ENCODE measurements around the gene BCAS4.

Gene BCAS4

GRCh38 chr20:50904067-50904570 is 109.3 kb downstream of the BCAS4 start:
- peak overlapping the region; percentile 33 for H3K27ac Mint-ChIP-seq
- H3K9me3 Mint-ChIP-seq, result no peaks in the 10 kb centered on the region
- H3K4me3 Mint-ChIP-seq, result no peak overlapping the region
- TF ChIP-seq CTCF (IDR thresholded peaks at IDR 0.05), result no peak
- peaks cover 4% of the 10 kb centered on the region for H3K27me3 Mint-ChIP-seq (ENCODE audit: low read depth, poor library complexity)
- H3K36me3 Mint-ChIP-seq (ENCODE audit: low read depth), result peaks cover 49% of the 10 kb centered on the region
- DNase-seq, result no peak
- no peaks in the 10 kb centered on the region for H3K4me1 Mint-ChIP-seq

GRCh38 chr20:50909413-50909812 is 114.6 kb downstream of the BCAS4 start:
- Mint-ChIP-seq H3K27me3 (ENCODE audit: low read depth, poor library complexity) (no peaks in the 10 kb centered on the region), H3K9me3 (no peaks in the 10 kb centered on the region), H3K4me3 (no peak overlapping the region), H3K27ac (peak overlapping the region; percentile 28), H3K36me3 (ENCODE audit: low read depth) (peaks cover 57% of the 10 kb centered on the region), H3K4me1 (peaks cover 11% of the 10 kb centered on the region)
- no peak for DNase-seq
- no peak for TF ChIP-seq CTCF (IDR thresholded peaks at IDR 0.05)

- DNase-seq, result no peak
Measured at GRCh38 chr20:50911030-50911429, 116.2 kb downstream of the BCAS4 start.

DNA sequence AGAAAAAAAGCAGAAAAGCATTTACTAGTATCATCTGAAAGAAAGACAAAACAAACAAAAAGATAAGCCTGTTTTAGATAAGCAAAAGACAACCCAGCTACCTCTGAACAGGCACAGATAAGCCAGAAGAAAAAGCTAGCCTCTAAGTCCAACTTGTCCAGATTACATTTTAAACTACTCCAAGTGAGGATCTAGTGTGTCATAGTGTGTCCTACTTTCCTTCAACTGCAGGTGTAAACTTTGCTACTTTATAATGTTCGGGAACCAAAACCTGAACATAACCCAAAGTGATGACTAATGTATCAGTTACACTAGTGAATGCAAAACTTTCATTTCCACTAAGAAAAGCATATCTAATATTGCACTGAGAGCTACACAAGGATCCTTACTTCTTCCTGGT is 116.9 kb downstream of the BCAS4 start:
- no peak for TF ChIP-seq CTCF (IDR thresholded peaks at IDR 0.05)
- DNase-seq, result no peak
- peaks cover 60% of the 10 kb centered on the region for H3K36me3 Mint-ChIP-seq (ENCODE audit: low read depth)
- H3K27me3 Mint-ChIP-seq (ENCODE audit: low read depth, poor library complexity), result no peaks in the 10 kb centered on the region
- H3K9me3 Mint-ChIP-seq, result no peaks in the 10 kb centered on the region
- no peak overlapping the region for H3K27ac Mint-ChIP-seq
- no peak overlapping the region for H3K4me3 Mint-ChIP-seq
- peaks cover 34% of the 10 kb centered on the region for H3K4me1 Mint-ChIP-seq

More at GRCh38 chr20:50911030-50911429, 116.2 kb downstream of the BCAS4 start:
- no peak overlapping the region for H3K27ac Mint-ChIP-seq
- TF ChIP-seq CTCF (IDR thresholded peaks at IDR 0.05), result no peak
- no peaks in the 10 kb centered on the region for H3K27me3 Mint-ChIP-seq (ENCODE audit: low read depth, poor library complexity)
- peaks cover 60% of the 10 kb centered on the region for H3K36me3 Mint-ChIP-seq (ENCODE audit: low read depth)
- no peaks in the 10 kb centered on the region for H3K9me3 Mint-ChIP-seq
- H3K4me1 Mint-ChIP-seq, result peaks cover 27% of the 10 kb centered on the region
- H3K4me3 Mint-ChIP-seq, result no peak overlapping the region

DNA sequence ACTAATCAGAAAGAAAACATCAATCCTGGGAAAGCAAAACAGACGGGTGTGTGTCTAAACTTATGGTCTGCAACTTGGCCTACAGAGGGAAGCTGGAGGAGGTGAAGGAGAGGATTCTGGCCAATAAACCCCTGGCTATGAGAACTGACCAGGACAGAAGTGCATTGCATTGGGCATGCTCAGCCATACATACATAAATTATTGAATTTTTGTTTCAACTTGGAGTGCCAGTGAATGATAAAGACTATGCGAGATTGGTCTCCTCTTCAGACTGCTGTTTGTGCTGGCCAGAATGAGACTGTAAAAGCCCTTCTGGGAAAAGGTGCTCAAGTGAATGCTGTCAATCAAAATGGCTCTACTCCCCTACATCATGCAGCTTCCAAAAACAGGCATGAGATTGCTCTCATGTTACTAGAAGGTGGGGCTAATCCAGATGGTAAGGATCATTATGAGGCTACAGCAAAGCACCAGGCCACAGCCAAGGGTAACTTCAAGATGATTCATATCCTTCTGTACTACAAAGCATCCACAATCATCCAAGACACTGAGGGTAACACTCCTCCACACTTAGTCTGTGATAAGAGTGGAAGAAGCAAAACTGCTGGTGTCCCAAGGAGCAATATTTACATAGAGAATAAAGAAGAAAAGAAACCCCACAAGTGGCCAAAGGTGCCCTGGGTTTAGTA is 119.0 kb downstream of the BCAS4 start:
- Mint-ChIP-seq H3K9me3 (no peaks in the 10 kb centered on the region), H3K36me3 (ENCODE audit: low read depth) (peaks cover 64% of the 10 kb centered on the region), H3K27me3 (ENCODE audit: low read depth, poor library complexity) (no peaks in the 10 kb centered on the region), H3K4me3 (no peak overlapping the region), H3K27ac (peak overlapping the region; percentile 91), H3K4me1 (peaks cover 55% of the 10 kb centered on the region)
- TF ChIP-seq CTCF (IDR thresholded peaks at IDR 0.05), result no peak
- no peak for DNase-seq

DNA sequence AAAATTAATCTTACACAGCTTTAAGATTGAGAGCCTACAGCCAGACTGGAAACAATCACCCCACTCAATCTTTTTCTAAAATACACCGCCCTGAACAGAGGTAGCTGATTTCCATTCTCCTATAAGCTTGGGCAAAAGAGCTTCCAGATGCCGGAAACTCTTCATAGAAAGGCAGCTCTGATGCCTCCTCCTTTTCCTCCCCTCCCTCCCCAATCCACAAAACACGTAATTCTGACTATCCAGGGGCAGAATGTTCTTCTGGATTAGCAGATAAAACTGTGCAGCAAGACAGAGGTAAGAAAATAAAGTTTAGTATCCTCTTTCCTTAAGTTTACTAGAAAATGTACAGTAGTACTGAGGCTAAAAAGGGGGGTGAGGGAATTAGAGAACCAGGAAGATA is 120.6 kb downstream of the BCAS4 start:
- H3K36me3 Mint-ChIP-seq (ENCODE audit: low read depth), result peaks cover 60% of the 10 kb centered on the region
- no peak for TF ChIP-seq CTCF (IDR thresholded peaks at IDR 0.05)
- DNase-seq, result no peak
- peaks cover 66% of the 10 kb centered on the region for H3K4me1 Mint-ChIP-seq
- peak overlapping the region; percentile 84 for H3K27ac Mint-ChIP-seq
- H3K4me3 Mint-ChIP-seq, result peak overlapping the region; percentile 23
- no peaks in the 10 kb centered on the region for H3K9me3 Mint-ChIP-seq
- H3K27me3 Mint-ChIP-seq (ENCODE audit: low read depth, poor library complexity), result no peaks in the 10 kb centered on the region

All from nephron progenitor cell (in vitro differentiated cells).